ENCODE measurements around the gene GNG12. TPM values are rescaled to one million over a fixed set of nuclear protein-coding genes. Genes with fewer than 3 reads are reported as not detected.

The GNG12 gene
- total and polyA plus RNA-seq, 2 donors from 2014 or later: 46.1 to 89.3 TPM

- intact Hi-C loops (cut with DNase I): loop anchor here (10.0 kb wide), 1 partner anchor 64 kb away; no protein-coding TSS in a partner anchor
- H3K9ac ChIP-seq (ENCODE audit: low read length in 3 of 3): no peak overlapping the region
- no peaks in the 10 kb centered on the region for H3K9me3 ChIP-seq (ENCODE audit: control insufficient read depth in 2 of 3, insufficient read depth in 1 of 3, low read length in 3 of 3)
- no peak overlapping the region for H3K4me3 ChIP-seq (ENCODE audit: low read length in 3 of 3)
- no peak for DNase-seq
- H3K36me3 ChIP-seq (ENCODE audit: control insufficient read depth in 2 of 3, insufficient read depth in 3 of 3, low read length in 3 of 3): no peaks in the 10 kb centered on the region
- FAIRE-seq: no peak
- no peak for TF ChIP-seq CTCF (IDR thresholded peaks at IDR 0.05; ENCODE audit: borderline replicate concordance, extremely low read depth, insufficient read depth)
- H3K4me1 ChIP-seq (ENCODE audit: control insufficient read depth in 2 of 3, insufficient read depth in 2 of 3, low read depth in 1 of 3, low read length in 3 of 3): peaks cover 0 to 16% (median 8%) of the 10 kb centered on the region in 3 donors
- H3K27me3 ChIP-seq (ENCODE audit: control insufficient read depth, insufficient read depth, low read length): no peaks in the 10 kb centered on the region
- no peak overlapping the region for H3K27ac ChIP-seq (ENCODE audit: low read depth in 2 of 2, low read length in 2 of 2)
Observed at GRCh38 chr1:67838180-67838910, 5.1 kb upstream of the GNG12 start.

GRCh38 chr1:67836769-67837168, 3.5 kb upstream of the GNG12 start:
- TF ChIP-seq CTCF (IDR thresholded peaks at IDR 0.05; ENCODE audit: borderline replicate concordance, extremely low read depth, insufficient read depth): no peak
- H3K27ac ChIP-seq (ENCODE audit: low read depth in 2 of 2, low read length in 2 of 2): no peak overlapping the region
- no peaks in the 10 kb centered on the region for H3K36me3 ChIP-seq (ENCODE audit: control insufficient read depth in 2 of 3, insufficient read depth in 3 of 3, low read length in 3 of 3)
- no peaks in the 10 kb centered on the region for H3K9me3 ChIP-seq (ENCODE audit: control insufficient read depth in 2 of 3, insufficient read depth in 1 of 3, low read length in 3 of 3)
- no peak overlapping the region for H3K4me3 ChIP-seq (ENCODE audit: low read length in 3 of 3)
- intact Hi-C loops (cut with DNase I): loop anchor here (10.0 kb wide), 1 partner anchor 62 kb away; no protein-coding TSS in a partner anchor
- DNase-seq: no peak
- FAIRE-seq: no peak
- peaks cover 0 to 16% (median 8%) of the 10 kb centered on the region in 3 donors for H3K4me1 ChIP-seq (ENCODE audit: control insufficient read depth in 2 of 3, insufficient read depth in 2 of 3, low read depth in 1 of 3, low read length in 3 of 3)
- no peaks in the 10 kb centered on the region for H3K27me3 ChIP-seq (ENCODE audit: control insufficient read depth, insufficient read depth, low read length)
- no peak overlapping the region for H3K9ac ChIP-seq (ENCODE audit: low read length in 3 of 3)

DNA sequence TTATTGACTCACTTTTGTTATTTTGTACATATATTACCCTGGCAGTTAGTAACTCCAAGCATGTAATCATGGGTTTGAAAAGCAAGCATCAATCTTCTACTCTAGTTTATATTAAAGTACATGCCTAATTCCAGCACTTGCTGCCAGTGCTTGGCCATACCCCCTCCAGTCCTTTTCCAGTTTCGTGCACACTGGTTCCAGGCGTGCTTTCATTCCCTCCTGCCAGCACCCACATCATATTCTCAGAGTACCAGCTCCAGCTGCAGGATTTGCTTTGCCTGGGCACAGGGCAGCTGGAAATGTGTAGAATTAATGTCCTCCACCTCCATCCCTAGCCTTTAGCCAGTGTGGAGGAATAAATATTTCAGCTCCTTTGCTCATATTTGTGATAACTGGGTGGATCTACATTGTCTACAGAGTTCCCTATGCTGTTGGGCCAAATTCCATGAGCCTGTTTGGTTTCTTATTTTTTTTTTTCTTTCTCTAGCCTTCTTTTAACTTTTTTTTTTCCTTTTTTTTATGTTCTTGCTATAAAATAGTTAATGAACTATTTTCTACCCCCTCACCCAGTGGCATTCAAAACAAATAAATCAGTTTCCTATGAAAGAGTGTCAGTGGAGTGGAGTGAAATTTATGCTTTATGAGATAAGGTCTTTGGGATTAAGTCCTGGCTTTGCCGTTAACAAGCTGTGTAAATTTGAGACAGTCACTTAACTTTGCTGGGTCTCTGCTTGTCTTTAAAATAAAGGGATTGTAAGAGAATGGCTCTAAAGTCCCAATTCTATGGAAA, 2.6 kb upstream of the GNG12 start:
- Histone ChIP-seq H3K27ac (ENCODE audit: low read depth in 2 of 2, low read length in 2 of 2) (no peak overlapping the region), H3K9ac (ENCODE audit: low read length in 3 of 3) (no peak overlapping the region), H3K9me3 (ENCODE audit: control insufficient read depth in 2 of 3, insufficient read depth in 1 of 3, low read length in 3 of 3) (no peaks in the 10 kb centered on the region), H3K4me1 (ENCODE audit: control insufficient read depth in 2 of 3, insufficient read depth in 2 of 3, low read depth in 1 of 3, low read length in 3 of 3) (peaks cover 1 to 16% (median 8%) of the 10 kb centered on the region in 3 donors), H3K27me3 (ENCODE audit: control insufficient read depth, insufficient read depth, low read length) (no peaks in the 10 kb centered on the region), H3K4me3 (ENCODE audit: low read length in 3 of 3) (no peak overlapping the region), H3K36me3 (ENCODE audit: control insufficient read depth in 2 of 3, insufficient read depth in 3 of 3, low read length in 3 of 3) (no peaks in the 10 kb centered on the region)
- no peak for TF ChIP-seq CTCF (IDR thresholded peaks at IDR 0.05; ENCODE audit: borderline replicate concordance, extremely low read depth, insufficient read depth)
- no peak for DNase-seq
- FAIRE-seq: no peak
- intact Hi-C loops (cut with DNase I): loop anchor here (10.0 kb wide), 1 partner anchor 61 kb away; no protein-coding TSS in a partner anchor
